Left colon (tissue), 2 donors: Measurements from ENCODE around the gene GPR148. TPM values are rescaled to one million over a fixed set of nuclear protein-coding genes. Genes with fewer than 3 reads are reported as not detected.

Source experiments
- ATAC-seq: fragments of 200-7000 bp; cut with Tn5 transposase; one replicate; pipeline ENCODE4 v1.9.1; 2020; ENCODE audit warnings: mild to moderate bottlenecking, moderate library complexity
- DNase-seq, 2 donors: peaks; one replicate each; pipeline ENCODE4 v3.0.0-alpha.2; 2020
- intact Hi-C, 2 donors: fragments of 100-400 bp; cut with DNase I in 1 of 2; cut with micrococcal nuclease in 1 of 2; formaldehyde crosslinking; loops; one replicate each; pipeline versions ENCODE4 v1.11.2 to v1.14.0; 2022; cut with DNase I, micrococcal nuclease
- total RNA-seq, 2 donors: library from RNA; stranded (reverse); fragmentation: NEBNext Ultra II Directional; extraction: Animal tissue kit (Norgen Biotek cat#: 25700); gene quantifications; one replicate each; pipeline ENCODE4 v1.2.1, GENCODE V29; 2021
- donor health status: DM: no; HTN: no; CAD: no.
- donor health status: DM: yes; HTN: yes; CAD: no.

GPR148 gene
- total RNA-seq, 2 donors from 2014 or later: not detected

- DNase-seq (peak; percentile 49 to 68), ATAC-seq (peak; percentile 98)
- intact Hi-C loops: no loop called here
These were observed 15.6 kb downstream of the GPR148 start for GRCh38 chr2:130744287-130745117.

- DNase-seq: no peak
- ATAC-seq: no peak
- intact Hi-C loops: no loop called here
These were observed 20.2 kb downstream of the GPR148 start for GRCh38 chr2:130749078-130749477.

GRCh38 chr2:130749641-130750040, 20.8 kb downstream of the GPR148 start:
- intact Hi-C loops: no loop called here
- DNase-seq (no peak), ATAC-seq (no peak)

GRCh38 chr2:130754811-130755210, 25.9 kb downstream of the GPR148 start:
- ATAC-seq (no peak), DNase-seq (no peak)
- intact Hi-C loops: no loop called here

GRCh38 chr2:130755256-130756052, 26.6 kb downstream of the GPR148 start, which contains the start of gene AMER3:
Gene AMER3, plus strand, starts transcription at chr2:130755540. Its CDS starts 6,533 bp downstream, at chr2:130762073.
- ATAC-seq (peak; percentile 49), DNase-seq (peak in 1 of 2 donors; percentile 12)

GRCh38 chr2:130756053-130756873, 27.4 kb downstream of the GPR148 start:
- ATAC-seq: peak; percentile 77
- peak in 1 of 2 donors; percentile 12 for DNase-seq
- intact Hi-C loops: no loop called here

More at GRCh38 chr2:130755256-130756052, 26.6 kb downstream of the GPR148 start, which contains the start of gene AMER3:
- intact Hi-C loops: no loop called here

GRCh38 chr2:130756874-130757668, 28.2 kb downstream of the GPR148 start:
- intact Hi-C loops: no loop called here
- DNase-seq (no peak), ATAC-seq (no peak)

- intact Hi-C loops: no loop called here
- DNase-seq (peak in 1 of 2 donors; percentile 12), ATAC-seq (no peak)
These were observed 31.3 kb downstream of the GPR148 start for GRCh38 chr2:130759906-130760753.

GRCh38 chr2:130760754-130761751, 32.2 kb downstream of the GPR148 start:
- intact Hi-C loops: no loop called here
- DNase-seq (no peak), ATAC-seq (no peak)

- DNase-seq: no peak
- intact Hi-C loops: no loop called here
These were observed 33.4 kb downstream of the GPR148 start for GRCh38 chr2:130762031-130762909.

GRCh38 chr2:130762910-130763385, 34.1 kb downstream of the GPR148 start:
- ATAC-seq (no peak), DNase-seq (no peak)
- intact Hi-C loops: no loop called here

More at GRCh38 chr2:130762031-130762909, 33.4 kb downstream of the GPR148 start:
- no peak for ATAC-seq

GRCh38 chr2:130763405-130763804, 34.5 kb downstream of the GPR148 start:
- ATAC-seq: no peak
- DNase-seq: no peak
- intact Hi-C loops: no loop called here

GRCh38 chr2:130764035-130764820, 35.4 kb downstream of the GPR148 start:
- intact Hi-C loops: no loop called here
- DNase-seq: no peak
- ATAC-seq: no peak

- ATAC-seq: no peak
These were observed 35.9 kb downstream of the GPR148 start for GRCh38 chr2:130764821-130765115.

More at GRCh38 chr2:130764821-130765115, 35.9 kb downstream of the GPR148 start:
- DNase-seq: no peak
- intact Hi-C loops: no loop called here
